HG03135 (cell line): ENCODE data around the gene NXNL2.

Source experiments
- ATAC-seq: cut with Tn5 transposase; IDR thresholded peaks from one replicate; pipeline ENCODE4 v1.9.1; 2021; ENCODE audit warnings: mild to moderate bottlenecking, moderate library complexity; ENCODE audit not compliant: unreplicated experiment

NXNL2 gene

DNA sequence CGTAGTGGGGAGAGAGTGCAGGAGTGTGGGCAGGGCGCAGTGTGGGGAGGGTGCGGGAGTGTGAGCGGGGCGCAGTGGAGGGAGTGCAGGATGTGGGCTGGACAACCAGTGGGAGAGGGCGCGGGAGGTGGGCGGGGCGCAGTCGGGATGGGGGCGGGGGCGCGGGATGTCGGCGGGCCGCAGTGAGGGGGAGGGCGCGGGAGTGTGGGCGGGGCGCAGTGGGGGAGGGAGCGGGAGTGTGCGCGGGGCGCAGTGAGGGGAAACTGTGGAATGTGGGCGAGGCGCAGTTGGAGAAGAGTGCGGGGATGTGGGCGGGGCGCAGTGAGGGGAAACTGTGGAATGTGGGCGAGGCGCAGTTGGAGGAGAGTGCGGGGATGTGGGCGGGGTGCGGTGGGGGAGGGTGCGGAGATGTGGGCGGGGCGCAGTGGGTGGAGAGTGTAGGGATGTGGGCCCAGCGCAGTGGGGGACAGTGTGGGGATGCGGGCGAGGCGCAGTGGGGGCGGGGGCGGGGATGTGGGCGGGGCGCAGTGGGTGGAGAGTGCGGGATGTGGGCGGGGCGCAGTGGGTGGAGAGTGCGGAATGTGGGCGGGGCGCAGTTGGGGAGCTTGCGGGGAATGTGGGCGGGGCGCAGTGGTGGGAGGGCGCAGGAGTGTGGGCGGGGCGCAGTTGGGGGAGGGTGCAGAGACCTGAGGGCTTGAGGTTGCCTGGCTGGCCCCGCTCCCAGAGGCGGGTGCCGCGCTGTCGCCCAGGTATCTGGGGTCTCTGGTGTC is at the start of gene NXNL2:
Gene NXNL2, plus strand, starts transcription at position 723 of the 770 bp plus-strand sequence. CDS start 257 bp downstream, outside the sequence.
- ATAC-seq = no peak

DNA sequence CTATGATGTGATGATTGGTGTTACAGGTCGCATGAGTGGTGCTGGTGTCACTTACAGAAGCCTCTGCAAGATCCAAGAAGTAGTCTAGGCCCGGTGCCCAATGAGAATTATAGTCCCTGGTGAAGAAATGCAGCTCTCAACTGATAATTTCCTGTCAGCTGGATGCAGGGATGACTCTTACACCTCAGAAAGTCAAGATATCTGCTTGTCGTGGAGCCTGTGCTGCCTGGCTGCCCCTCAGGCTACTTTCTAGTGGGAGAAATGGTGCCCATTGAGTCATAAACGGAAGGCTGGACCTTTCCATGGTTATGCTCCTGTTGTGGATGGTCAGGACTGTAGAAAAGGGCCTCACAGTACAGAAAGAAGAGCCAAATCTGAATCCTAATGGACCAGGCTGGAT is 46.8 kb upstream of the NXNL2 start:
- ATAC-seq = no peak

DNA sequence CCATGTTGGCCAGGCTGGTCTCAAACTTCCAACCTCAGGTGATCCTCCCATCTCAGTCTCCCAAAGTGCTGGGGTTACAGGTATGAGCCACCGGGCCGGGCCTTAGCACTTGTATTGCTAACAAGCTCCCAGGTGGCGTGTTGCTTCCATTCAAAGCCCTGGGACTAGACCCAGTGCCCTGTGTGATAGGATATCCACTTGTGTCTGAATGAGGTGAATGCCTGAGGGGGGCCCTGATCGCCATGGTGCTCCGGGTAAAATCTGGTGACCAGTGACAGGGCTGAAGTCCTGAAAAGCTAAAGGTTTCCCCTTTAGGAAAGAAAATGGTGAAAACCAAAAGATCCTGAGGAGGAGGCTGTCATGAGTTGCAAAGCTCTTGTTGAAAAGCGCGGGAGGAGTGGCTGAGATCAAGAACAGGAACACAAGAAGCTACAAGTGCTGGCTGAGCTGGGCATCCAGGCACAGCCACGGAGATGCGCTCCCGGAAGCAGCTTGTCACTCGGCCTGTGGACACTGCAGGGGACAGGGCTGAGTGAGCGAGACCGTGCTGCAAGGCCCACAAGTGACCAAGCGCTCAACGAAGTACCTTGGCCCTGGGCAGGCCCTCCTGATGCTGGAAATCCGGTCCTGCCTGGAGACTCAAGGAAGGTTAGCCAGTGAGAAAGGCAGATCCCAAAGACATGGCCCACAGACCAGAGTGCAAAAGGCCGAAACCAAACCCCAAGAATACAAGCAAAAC is 39.8 kb upstream of the NXNL2 start:
- ATAC-seq = no peak

DNA sequence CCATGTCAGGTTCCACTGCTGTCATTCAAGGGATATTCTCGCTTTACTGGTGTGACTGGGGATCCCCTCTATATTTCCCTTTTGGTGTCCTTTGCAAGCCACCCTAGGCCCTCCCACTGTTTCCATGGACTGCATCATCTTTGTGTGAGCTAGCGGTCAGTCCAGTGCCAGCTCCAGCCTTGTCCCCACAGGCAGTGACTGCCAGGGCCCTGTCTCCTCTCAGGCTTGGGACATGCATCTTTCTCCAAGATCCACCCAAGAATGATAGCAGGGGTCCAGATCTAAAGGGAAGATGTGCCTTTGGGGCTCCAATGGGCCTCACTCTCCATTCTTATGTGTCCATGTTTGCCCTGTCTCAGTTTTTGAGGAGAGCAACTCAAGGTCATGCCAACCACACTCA is 37.8 kb upstream of the NXNL2 start:
- no peak for ATAC-seq

DNA sequence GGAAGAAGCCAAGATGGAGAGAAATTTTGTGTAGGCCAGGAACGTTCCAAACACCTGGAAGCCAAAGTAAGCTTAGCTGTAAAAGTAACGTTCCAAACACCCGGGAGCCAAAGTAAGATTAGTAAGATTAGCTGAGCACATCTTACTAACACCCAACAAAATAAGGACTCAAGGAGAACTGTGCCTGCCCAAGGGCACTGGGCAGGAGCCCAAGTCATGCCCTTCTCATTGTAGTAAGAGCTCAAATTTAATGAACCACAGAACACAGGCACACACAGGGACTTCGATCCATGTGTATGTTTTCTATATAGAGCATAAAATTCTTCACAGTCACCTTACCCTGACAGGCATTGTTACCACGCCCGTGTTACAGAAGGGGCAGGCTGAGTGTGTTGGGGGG is 36.1 kb upstream of the NXNL2 start:
- ATAC-seq = no peak

DNA sequence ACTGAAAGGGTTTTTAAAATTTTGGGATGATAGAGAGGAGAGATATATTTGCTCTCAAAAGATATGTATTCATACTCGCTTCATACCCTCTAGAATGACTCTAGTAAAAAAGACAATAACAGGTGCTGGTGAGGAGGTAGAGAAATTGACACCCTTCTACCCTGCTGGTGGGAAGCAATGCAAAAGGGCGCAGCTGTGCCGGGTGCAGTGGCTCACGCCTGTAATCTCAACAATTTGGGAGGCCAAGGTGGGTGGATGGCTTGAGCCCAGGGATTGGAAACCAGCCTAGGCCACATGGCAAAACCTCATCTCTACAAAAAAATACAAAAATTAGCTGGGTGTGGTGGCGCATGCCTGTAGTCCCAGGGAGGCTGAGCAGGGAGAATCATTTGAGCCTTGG is 33.9 kb upstream of the NXNL2 start:
- no peak for ATAC-seq

DNA sequence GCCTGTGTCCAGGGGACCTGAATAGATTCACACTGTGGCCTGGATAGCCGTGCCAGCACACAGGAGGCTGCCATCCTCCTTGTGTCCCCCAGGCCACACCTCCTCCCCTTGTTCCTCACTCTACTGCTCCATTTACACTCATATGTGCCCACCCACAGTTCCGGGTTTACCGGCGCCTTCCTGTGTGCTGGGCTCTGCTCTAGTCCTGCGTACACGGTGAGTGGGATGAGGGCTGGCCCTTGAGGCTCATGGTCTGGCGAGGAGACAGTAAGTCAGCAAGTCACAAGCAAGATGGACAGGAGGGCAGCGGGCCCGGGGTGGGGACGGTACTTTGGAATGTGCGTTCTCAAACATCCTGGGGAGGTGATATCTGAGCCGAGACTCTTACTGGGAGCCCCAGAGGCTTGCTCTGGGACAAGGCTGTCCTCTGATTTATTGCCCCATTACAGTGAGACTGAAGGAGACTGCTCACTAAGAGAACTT is 32.4 kb upstream of the NXNL2 start:
- ATAC-seq = no peak

DNA sequence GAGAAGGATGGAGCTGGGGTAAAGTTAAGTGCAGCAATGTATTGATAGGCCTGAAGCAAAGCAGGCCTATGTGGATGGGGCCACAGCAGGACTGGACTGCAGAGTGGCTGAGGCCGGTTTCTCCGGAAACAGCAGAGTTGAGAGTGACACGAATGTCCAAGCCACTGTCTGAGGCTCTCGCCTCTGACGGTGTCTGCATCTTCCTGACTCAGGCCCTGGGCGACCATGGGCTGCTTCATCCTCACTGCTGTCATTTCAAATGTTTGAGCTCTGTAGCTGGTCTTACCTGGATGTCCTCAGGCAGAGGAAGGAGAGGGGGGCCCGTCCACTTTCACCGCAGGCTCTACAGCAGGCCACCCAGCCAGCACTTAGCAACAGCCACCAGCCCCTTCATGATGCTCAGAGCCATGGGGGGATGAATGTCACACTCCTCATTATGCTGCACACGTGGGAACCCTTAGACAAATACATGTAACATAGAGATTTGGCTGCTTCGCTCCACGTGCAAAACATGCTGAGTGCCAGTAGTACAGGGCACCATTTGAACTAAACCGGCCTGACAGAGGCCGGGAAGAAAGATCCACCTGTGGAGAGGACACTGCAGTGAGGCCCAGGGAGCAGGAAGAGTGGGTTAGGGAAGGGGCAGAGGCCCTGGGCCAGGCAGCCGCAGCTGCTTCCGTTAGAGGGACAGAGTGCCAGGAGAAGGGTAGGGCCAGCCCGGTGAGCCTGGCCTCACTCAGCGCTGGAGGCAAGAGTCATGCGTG is 31.7 kb upstream of the NXNL2 start:
- ATAC-seq = no peak

DNA sequence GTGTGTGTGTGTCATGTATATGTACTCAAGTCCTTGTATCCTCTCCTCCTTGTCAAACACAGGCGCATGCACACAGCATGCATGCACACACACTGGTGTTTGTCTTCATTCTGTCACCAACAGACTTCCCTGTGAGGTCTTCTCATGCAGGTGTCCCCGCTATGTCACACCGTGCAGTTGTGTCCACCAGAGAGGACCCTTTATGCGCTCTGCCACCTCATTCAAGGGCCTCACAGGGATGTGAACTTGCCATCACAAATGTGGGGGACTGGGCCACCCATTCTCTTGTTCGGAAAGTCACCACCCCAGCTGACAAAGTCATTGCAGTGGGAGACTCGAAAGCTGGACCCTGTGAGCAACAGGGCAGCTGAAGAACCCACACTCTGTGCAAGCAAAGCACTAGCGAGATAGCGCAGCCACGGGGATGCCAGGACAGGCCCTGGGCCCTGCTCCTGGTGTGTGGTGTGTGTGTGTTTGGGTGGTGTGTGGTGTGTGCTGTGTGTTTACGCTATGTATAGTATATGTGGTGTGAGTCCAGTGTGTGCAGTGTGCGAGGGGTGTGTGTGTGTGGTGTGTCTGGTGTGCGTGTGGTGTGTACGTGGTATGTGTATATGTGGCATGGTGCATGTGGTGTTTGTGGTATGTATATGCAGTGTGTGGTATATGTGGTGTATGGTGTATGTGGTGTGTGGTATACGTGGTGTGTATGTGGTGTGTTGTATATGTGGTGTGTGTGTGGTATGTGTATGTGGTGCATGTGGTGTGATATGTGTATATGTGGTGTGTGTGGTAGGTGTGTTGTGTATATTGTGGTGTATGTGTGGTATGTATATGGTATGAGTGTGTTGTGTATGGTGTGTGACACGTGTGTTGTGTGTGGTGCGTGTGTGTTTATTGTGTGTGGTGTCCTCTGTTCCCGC is 30.9 kb upstream of the NXNL2 start:
- ATAC-seq = no peak

DNA sequence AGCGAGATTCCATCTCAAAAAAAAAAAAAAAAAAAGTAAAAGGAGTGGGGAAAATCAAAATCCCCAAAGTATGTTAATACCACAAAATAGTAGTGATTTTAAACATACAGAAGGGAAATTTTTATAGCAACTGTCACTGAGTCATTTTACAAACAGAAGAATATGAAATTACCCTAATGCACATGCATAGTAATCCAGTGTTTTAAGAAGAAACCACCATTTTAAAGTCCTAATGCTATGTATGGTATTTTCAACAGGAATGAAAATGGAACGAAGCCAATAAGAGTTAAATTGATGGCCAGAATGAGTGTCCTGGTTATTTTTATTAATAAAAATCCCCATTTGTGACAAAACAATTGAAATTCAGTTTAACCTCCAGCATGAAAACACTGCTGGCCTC is 26.7 kb upstream of the NXNL2 start:
- no peak for ATAC-seq

DNA sequence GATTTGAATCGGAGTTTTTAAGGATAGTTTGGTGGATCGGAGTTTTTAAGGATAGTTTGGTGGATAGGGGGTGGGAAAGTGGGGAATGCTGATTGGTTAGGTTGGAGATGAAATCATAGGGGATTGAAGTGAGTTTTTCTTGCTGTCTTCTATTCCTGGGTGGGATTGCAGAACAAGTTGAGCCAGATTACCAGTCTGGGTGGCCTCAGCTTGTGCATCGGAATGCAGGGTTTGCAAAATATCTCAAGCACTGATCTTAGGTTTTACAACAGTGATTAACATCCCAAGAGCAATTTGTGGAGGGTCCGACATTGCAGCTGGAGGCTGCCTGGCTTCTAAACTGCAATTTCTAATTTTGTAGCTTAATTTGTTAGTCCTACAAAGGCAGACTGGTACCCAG is 23.1 kb upstream of the NXNL2 start:
- no peak for ATAC-seq

DNA sequence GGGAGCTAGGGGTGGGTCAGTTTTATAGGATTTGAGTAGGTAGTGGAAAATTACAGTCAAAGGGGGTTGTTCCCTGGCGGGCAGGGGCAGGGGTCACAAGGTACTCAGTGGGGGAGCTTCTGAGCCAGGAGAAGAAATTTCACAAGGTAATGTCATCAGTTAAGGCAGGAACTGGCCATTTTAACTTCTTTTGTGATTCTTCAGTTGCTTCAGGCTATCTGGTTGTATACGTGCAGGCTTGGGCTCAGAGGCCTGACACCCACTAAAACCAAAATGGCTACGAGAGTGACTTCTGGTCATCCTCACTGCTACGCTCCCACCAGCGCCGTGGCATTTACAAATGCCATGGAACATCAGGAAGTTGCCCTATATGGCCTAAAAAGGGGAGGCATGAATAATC is 20.7 kb upstream of the NXNL2 start:
- ATAC-seq = no peak

DNA sequence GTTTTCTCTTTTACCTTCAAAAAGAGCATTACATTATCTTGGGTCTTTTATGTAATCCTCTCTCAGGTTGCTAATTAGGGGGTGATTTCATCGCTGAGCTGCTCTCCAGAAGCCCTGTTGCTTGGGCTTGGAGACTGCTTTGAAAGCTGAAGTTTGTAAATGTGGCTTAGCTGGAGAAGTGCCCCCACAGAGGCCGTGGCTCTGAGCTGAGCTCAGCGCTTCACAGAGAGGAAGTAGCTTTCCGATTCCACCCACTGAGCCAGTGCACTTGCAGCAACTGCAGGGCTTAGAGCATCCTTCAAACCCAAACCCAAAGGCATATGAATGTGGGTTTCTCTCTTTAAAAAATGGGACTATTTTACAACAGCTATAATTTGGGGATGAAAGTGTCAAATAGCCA is 13.7 kb upstream of the NXNL2 start:
- ATAC-seq = no peak

DNA sequence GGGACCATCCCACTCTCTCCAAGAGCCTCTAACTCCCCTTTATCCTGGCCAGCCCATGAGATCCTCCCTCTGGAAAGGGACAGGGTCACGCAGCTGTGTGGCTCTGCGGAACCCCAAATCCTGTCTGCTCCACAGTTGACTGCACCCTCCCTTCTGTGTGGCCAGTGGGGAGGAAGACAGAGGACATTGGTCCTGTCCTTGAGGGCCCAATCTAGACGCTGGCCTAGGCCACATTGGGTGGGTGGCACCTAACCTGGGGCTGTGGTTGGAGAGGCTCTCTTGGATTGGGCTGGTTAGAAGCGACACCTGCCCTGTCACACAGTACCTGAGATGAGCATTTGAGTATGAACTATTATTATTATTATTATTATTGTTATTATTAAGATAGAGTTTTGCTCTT is 12.6 kb upstream of the NXNL2 start:
- no peak for ATAC-seq

DNA sequence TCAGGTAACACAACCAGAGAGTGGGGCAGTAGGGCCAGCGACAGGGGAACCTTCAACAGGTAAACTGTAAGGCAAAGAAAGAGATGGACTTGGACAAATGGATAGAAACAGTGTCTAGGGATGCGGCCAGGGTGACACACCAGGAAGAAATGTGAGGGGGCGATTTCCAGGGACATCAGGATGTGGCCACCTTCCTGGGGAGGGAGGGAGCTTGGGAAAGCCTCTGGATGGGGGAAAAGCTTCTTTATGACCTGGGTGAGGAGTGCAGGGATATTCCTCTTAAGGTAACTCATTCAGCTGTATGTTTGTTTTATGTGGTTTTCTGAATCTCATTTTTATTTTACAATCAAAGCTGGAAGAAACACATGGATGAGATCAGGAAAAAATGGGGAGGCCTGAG is 11.9 kb upstream of the NXNL2 start:
- no peak for ATAC-seq

DNA sequence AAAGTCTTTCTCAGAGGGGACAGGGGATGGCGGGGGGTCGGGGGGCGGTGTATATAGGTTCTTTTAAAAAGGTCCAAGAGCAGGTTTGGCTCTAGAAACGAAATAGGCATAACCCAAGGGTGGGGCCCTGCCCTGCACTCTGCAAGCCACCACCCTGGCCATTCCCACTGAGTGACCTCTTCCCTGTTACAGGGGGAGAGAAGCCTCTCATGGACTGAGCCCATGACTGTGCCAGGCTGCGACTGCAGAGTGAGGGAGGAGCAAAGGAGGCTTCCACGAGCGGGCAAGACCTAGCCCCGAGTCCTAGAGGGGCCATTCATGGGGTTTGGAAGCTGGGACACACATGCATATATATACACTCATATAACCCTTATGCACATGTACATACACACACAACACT is 10.1 kb upstream of the NXNL2 start:
- ATAC-seq = no peak

DNA sequence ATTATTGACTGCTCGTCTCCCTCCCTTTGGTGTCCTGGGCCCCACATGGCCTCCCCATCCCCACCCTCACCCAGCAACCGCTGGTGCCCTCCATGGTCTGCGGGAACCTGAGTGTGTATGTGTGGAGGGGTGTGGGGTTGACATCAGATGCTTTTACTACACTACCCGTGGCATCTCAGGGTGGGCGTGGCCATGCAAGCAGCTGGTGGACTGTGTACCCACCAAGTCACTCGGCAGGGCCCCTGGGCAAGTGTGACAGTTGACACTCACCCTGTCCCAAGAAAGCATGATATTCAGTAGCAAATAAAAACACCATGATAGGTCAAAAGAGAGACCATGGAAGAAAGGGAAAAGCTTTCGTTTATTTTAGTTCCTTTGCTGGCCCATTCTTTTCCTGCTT is 7.4 kb upstream of the NXNL2 start:
- ATAC-seq = no peak

DNA sequence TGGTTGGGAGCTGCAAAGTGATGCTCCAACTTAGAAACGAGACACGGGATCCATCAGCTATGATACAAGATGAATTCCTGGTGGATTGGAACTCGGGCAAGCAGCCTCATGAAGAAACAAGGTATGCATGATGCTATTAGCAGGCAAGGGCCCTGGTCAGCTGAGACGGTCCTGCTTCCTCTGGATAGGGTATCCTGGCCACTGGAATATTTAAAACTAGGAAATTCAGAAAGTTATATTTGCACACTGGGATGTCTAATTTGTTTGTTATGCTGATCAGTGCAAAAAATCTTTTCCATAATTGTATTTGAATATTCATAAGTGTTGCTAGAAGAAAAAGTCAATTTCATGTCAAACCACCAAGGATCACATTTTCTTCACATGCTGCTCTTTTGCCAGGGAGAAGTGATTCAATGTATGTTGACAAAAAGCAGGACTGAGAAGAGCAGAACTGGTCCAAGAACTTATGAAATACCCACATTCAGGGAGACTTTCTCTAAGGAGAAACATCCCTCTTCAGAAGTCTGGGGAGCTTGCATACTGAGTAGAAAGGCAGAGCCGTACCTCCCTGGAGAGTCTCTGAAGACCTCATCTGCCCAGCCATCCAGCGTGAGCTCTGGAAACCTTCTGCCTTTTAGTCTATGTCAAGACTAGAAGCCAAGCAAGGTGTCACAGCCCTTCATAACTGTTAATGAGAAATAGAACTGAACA is 6.7 kb upstream of the NXNL2 start:
- no peak for ATAC-seq

DNA sequence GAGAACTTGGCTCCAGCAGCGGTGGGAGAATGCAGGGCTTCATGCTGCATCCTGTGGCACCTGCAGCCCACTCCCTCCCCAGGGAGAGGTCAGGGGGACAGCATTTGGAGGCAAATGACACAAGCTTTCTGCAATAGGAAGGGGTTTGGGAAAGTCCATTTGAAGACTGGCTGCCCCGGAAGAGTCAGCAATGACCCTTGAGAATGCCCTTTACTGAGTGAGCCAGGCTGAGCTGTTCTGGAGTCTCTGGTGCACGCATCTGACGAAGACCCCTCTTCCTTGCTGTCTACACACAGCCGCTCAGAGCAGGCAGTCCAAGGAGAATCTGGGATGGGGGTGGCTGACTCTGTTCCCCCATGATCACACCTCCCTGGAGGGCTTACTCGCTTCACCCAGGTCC is 5.5 kb upstream of the NXNL2 start:
- no peak for ATAC-seq

DNA sequence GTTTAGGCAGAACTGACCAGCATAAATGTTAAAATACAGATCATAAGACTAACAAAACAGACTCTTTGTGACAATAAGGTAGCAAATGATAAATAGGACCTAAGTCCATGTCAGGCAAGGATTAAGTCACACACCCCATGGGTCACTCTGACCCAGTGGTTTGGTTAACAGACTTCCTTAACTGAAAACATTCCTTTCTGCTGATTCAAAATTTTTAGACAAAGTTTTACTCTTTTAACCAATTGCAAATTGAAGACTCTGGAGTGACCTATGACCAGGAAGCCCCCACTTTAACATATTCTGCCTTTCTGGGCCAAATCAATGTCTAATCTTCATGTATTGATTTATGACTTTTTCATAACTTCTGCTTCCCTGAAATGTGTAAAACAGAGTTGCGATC is 4.9 kb upstream of the NXNL2 start:
- no peak for ATAC-seq
